NCI-H187 treated with DMSO at 0.1 percent for 48 hours (cell line): ENCODE results near the gene CUX1.
"Not testable (repeated sequence)": the region's sequence is repeated elsewhere in the genome, so short reads cannot be mapped to it uniquely, and the experiment has no call there.

Experiments used
- DNase-seq: peaks from one replicate; lab custom pipeline; 2025; lab: John Stamatoyannopoulos, UW

The CUX1 gene

DNA sequence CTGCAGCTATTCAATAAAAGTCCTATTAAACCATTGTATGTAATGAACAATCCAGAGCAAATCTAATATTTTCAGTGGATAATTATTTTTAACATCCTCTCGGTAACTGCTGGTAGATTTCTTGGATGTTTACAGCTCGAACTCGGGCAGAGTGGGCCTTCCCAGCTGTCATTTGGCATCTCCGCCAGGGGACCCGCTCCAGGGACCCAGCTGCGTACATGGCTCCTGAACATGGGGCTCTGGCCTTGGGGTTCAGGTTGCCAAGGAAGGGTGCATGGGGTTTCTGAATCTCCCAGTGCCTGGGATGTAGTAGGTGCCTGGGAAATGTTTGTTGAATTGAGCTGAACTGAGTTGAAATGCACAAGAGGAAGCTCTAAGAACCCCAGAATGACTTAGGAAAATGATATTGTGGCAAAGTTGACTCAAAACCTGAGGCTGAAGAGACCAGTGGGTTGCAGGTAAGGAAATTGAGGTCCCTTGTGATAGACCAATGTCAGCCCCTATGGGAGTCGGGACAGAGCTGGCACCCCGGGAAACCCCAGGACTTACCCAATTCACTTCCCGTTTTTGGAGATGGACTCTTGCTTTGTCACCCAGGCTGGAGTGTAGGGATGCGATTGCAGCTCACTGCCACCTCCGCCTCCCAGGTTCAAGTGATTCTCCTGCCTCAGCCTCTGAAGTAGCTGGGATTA lies 228.4 kb downstream of the CUX1 start:
- DNase-seq, result no peak

- DNase-seq, result no peak
These were observed 229.1 kb downstream of the CUX1 start for GRCh38 chr7:102046373-102047117.

DNA sequence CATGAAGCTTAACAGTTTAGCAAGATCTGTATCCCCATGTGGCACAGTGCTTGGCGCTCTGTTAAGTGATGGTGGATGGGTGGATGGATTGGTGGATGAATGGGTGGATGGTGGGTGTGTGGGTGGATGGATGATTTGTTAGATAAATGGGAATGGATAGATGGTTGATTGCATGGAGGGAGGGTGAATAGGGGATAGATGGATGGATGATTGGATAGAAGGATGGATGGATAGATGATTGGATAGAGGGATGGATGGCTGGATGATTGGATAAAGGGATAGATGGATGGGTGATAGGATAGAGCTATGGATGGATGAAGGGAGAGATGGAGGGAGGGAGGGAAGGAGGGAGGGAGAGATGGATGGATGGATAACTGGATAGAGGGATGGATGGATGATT lies 229.7 kb downstream of the CUX1 start:
- DNase-seq, result no peak

GRCh38 chr7:102049765-102050164 lies 232.3 kb downstream of the CUX1 start:
- no peak for DNase-seq

DNA sequence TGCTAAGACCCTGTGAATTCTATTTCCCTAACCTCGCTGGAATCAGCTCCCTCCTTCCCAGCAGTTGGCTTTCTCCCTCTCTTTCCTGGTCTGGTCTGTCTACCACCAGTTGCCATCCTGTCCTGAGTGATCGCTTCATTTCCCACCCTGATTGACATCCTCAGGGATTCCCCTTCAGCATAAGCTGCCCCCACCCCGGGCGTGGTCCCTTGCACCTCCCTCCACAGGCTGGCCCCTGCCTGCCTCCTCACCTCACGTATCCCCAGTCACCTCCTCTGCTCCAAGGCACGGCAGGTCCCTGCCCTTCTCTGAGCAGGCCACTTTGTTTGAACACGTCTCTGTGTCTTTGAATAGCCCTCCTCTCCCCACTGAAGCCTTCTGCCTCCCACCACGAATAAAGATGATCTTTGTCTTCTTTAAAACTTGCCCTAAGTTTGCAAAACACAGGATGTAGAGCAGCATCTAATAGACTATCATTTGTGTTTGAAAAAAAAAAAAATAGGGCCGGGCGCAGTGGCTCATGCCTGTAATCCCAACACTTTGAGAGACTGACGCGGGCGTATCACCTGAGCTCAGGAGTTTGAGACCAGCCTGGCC lies 233.5 kb downstream of the CUX1 start:
- DNase-seq, result no peak

DNA sequence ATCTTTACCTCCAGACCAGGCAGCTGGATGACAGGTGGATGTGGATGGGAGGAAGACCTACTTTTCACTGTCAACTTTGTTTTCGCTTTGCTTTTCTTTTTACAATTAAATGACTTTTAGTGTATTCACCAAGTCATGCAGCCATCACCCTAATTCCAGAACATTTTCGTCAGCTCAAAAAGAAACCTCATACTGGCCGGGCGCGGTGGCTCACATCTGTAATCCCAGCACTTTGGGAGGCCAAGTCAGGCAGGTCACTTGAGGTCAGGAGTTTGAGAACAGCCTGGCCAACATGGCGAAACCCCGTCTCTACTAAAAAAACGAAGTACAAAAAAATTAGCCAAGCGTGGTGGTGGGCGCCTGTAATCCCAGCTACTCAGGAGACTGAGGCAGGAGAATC lies 234.3 kb downstream of the CUX1 start:
- not testable (repeated sequence) for DNase-seq

DNA sequence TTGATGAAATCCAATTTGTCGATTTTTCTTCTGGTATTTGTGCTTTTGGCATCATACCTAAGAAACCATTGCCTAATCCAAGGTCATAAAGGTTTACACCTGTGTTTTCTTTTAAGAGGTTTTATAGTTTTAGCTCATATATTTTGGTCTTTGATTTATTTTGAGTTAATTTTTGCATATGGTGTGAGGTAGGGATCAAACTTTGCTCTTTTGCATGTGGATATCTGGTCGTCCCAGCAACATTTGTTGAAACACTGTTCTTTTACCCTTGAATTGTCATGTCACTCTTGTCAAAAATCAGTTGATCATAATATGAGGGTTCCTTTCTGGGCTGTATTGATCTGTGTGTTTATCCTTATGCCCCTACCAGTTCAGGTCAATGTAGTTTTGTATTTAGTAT lies 236.7 kb downstream of the CUX1 start:
- DNase-seq, result no peak

DNA sequence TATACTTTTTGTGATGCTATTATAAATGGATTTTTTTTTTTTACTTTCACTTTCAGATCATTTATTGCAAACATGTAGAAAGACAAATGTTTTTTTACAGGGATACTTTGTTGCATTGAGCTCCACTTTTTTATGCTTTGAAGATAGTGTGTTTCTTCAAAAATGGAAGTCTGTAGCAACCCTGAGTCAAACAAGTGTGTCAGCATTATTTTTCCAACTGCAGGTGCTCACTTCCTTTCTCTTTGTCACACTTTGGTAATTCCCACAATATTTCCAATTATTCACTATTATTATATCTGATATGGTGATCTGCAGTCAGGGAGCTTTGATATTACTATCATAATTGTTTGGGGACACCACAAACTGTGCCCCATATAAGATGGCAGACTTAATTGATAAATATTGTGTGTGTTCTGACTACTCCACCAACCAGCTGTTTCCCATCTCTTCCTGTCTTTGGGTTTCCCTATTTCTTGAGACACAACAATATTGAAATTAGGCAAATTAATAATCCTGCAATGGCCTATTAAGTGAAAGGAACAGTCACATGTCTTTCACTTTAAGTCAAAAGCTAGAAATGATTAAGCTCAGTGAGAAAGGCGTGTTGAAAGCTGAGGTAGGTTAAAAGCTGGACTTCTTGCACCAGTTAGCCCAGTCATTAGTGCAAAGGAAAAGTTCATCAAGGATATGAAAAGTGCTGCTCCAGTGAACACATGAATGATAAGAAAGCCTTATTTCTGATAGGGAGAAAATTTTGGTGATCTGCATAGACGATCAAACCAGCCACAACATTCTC lies 238.0 kb downstream of the CUX1 start:
- DNase-seq, result no peak

- DNase-seq, result no peak
These were observed 242.1 kb downstream of the CUX1 start for GRCh38 chr7:102059524-102059923.

DNA sequence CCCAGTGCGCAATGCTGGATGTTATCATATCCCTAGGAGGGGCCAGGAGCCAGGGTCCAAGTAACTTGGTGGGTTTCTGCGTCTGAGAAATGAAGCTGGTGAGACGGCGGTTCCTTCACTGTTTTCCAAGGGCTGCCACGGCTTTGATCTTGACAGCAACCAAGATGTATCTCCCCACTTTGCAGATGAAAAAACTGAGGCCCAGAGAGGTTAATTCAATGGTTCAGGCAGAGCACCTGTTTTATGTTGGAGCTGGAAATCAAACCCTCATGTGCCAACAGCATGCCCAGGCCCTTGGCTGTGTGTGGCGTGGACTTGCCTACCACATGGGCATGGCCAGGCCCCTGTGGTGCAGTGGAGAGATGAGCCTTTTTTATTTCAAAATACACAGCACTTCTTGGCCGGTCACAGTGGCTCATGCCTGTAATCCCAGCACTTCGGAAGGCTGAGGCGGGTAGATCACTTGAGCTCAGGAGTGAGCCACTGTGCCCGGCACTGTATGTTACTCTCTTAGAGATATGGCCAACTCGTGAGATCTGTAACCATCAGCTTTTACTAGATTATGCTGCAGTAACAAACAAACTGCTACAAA lies 244.0 kb downstream of the CUX1 start:
- no peak for DNase-seq

- DNase-seq, result no peak
These were observed 244.6 kb downstream of the CUX1 start for GRCh38 chr7:102061981-102062390.

- DNase-seq, result no peak
These were observed 246.3 kb downstream of the CUX1 start for GRCh38 chr7:102063690-102064180.

GRCh38 chr7:102064361-102065025 lies 247.1 kb downstream of the CUX1 start:
- no peak for DNase-seq

DNA sequence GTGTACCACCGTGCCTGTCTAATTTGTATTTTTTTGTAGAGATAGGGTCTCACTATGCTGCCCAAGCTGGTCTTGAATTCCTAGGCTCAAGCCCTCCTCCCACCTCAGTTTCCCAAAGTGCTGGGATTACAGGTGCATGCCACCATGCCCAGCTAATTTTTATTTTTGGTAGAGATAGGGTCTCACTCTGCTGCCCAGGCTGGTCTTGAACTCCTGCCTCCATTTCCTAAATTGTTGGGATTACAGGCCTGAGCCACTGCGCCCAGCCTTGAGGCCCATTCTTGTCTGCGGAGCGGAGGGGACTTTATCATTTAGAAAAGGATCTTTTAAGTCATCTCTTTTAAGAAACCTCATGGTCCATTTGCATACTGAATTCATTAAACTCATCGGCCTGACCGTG lies 247.8 kb downstream of the CUX1 start:
- no peak for DNase-seq

DNA sequence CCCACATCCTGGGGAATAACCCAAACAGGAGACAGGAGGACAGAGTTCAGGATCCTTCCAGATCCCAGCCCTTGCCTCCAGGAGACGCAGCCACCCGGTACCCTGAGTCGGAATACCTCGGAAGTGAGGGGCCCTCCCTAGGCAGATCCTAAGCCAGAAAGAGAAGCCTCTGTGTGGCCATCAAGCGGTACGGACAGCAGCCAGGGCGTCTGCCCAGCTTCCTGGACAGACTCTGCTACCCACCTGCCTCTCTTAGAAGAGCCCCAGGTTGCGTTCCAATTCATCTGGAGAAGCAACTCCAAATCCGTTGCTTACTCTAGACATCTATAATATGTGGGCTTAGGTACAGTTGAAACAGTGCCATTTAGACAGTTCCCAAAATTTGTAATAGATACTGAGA lies 249.1 kb downstream of the CUX1 start:
- no peak for DNase-seq

DNA sequence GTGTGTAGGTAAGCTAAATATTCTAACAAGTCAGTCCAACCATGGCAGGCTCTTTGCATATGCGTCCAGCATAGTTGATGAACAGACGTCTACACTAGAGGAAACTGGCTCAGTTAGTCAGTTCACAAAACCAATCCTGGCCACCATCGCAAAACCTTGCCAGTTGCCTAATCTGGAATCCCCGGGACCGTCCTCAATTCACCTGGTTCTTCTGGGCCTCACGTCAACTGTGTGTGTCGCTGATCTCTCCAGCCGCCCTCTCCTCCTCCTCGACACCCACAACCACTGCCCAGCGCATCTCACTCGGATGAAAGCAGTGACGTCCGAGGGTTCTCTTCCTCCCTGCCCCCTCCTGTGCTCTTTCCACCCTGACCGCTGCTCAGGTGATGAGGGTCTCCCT lies 251.4 kb downstream of the CUX1 start:
- no peak for DNase-seq

DNA sequence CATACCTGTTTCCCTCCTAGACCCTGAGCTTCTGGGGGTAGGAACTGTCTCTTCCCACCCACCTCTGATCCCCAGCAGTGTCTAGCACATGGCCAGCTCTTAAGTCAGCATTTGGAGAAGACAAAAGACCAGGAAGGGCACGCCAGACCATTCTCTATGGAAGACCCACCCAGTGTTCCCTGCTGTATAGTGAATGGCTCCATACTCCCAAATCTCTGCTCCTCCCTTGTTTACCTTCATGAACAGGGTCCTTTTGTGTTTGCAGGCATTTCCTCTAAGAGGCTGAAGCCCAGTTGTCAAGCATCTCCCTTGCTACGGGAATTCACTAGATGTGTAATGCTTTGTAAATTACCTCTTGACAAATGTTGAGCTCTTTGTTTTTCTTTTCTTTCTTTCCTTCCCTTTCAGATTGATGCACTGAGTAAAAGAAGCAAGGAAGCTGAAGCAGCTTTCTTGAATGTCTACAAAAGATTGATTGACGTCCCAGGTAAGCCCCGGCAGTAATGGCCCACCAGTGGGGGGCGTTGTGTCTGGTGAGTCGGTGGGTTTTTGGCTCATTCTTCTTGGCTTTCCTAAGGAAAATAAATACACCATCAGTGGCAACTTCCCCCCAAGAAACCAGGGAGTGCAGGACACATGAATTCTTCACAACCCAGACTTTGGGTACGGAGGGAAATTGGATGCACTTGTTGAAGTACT lies 252.7 kb downstream of the CUX1 start:
- no peak for DNase-seq

- no peak for DNase-seq
These were observed 254.6 kb downstream of the CUX1 start for GRCh38 chr7:102072003-102072402.

DNA sequence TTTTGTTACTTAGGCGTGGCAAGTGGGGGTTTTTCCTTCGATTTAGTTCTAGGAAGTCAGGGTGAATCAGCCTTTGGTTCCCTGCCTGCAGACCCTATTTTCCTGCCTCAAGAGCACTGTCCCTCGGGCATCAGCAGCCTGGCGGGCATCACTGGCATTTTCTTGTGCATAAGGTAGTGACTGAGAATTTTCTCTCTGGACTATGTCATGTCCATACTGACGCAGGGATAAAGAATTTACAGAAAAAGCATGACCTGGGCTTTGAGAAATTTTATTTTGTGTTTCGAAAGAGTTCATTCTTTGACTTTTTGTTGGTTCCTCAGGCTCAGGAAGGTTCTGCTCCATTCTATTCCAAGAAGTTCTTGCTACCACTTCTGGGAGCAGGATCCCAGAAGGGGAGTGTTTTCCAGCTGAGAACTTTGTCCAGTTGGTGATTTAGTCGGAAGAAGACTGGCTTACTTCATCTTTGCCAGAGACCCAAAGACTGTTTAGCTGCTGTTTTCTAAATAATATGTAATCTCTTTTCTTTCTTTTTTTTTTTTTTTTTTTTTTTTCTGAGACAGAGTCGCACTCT lies 255.3 kb downstream of the CUX1 start:
- no peak for DNase-seq
